ENCODE measurements around the gene GPR68.

GPR68 gene

GRCh38 chr14:91244501-91244901 lies at the start of gene GPR68:
TSS of gene GPR68 (minus strand) at chr14:91244704. CDS start at chr14:91235050, 9,654 bp downstream.
- no peak for DNase-seq

- DNase-seq, result no peak
Observed at GRCh38 chr14:91294153-91294552, 49.6 kb upstream of the GPR68 start.

- no peak for DNase-seq
Observed at GRCh38 chr14:91293281-91293680, 48.8 kb upstream of the GPR68 start.

- no peak for DNase-seq
Observed at GRCh38 chr14:91292491-91292890, 48.0 kb upstream of the GPR68 start.

- DNase-seq, result no peak
Observed at GRCh38 chr14:91291786-91292405, 47.4 kb upstream of the GPR68 start.

- no peak for DNase-seq
Observed at GRCh38 chr14:91290986-91291385, 46.5 kb upstream of the GPR68 start.

GRCh38 chr14:91289464-91289863 lies 45.0 kb upstream of the GPR68 start:
- DNase-seq, result no peak

- no peak for DNase-seq
Observed at GRCh38 chr14:91288876-91289275, 44.4 kb upstream of the GPR68 start.

GRCh38 chr14:91286530-91286937 lies 42.0 kb upstream of the GPR68 start:
- DNase-seq, result peak; percentile 3

GRCh38 chr14:91284791-91285548 lies 40.5 kb upstream of the GPR68 start:
- no peak for DNase-seq

- peak; percentile 39 for DNase-seq
Observed at GRCh38 chr14:91284146-91284790, 39.8 kb upstream of the GPR68 start.

- DNase-seq, result no peak
Observed at GRCh38 chr14:91283666-91284065, 39.2 kb upstream of the GPR68 start.

- DNase-seq, result no peak
Observed at GRCh38 chr14:91282954-91283645, 38.6 kb upstream of the GPR68 start.

- no peak for DNase-seq
Observed at GRCh38 chr14:91281346-91281745, 36.8 kb upstream of the GPR68 start.

GRCh38 chr14:91280129-91280528 lies 35.6 kb upstream of the GPR68 start:
- DNase-seq, result no peak

- no peak for DNase-seq
Observed at GRCh38 chr14:91279354-91279753, 34.9 kb upstream of the GPR68 start.

- DNase-seq, result no peak
Observed at GRCh38 chr14:91278383-91278715, 33.8 kb upstream of the GPR68 start.

- no peak for DNase-seq
Observed at GRCh38 chr14:91277546-91278382, 33.3 kb upstream of the GPR68 start.

GRCh38 chr14:91274796-91275195 lies 30.3 kb upstream of the GPR68 start:
- no peak for DNase-seq

- DNase-seq, result no peak
Observed at GRCh38 chr14:91273885-91274273, 29.4 kb upstream of the GPR68 start.

GRCh38 chr14:91273273-91273884 lies 28.9 kb upstream of the GPR68 start:
- no peak for DNase-seq

Measured in amniotic stem cell (primary cell).